ENCODE data around the gene NRG3. TPM values are rescaled to one million over a fixed set of nuclear protein-coding genes. Genes with fewer than 3 reads are reported as not detected.

The NRG3 gene
- total and polyA plus RNA-seq, 2 of the 4 experiments (the other 2 are of a cell fraction) = not detected

- Histone ChIP-seq H4K5ac (ENCODE audit: low read depth, low read length) (no peak overlapping the region), H3K4me2 (ENCODE audit: low read depth, low read length) (no peak overlapping the region), H2AFZ (replicated peaks; ENCODE audit: low read length, poor library complexity) (no peak overlapping the region), H3K9me3 (ENCODE audit: control insufficient read depth, insufficient read depth, low read length) (peaks cover 5% of the 10 kb centered on the region; the same call in 1 of the 2 replicates), H4K8ac (ENCODE audit: low read depth in 2 of 2, low read length in 2 of 2) (no peak overlapping the region), H2BK5ac (ENCODE audit: low read depth, low read length, poor library complexity, severe bottlenecking) (no peak overlapping the region), H3K4ac (ENCODE audit: low read depth, low read length) (no peak overlapping the region), H2AK9ac (replicated peaks; ENCODE audit: low read depth, low read length, poor library complexity) (no peak overlapping the region), H3K79me1 (ENCODE audit: low read depth in 1 of 2, low read length in 2 of 2) (no peaks in the 10 kb centered on the region), H3K9me1 (ENCODE audit: insufficient read depth, low read length) (no peaks in the 10 kb centered on the region), H3K56ac (ENCODE audit: extremely low read depth, insufficient read depth, low read length) (no peak overlapping the region), H3K9ac (ENCODE audit: low read depth, low read length) (no peak overlapping the region), H3K27me3 (ENCODE audit: control insufficient read depth, insufficient read depth, low read length) (no peaks in the 10 kb centered on the region), H3K4me3 (ENCODE audit: insufficient read depth, low read depth, low read length) (no peak overlapping the region), H2AK5ac (ENCODE audit: low read depth, low read length) (no peak overlapping the region), H3K14ac (replicated peaks; ENCODE audit: low read depth, low read length) (no peak overlapping the region), H3K36me3 (ENCODE audit: control insufficient read depth, insufficient read depth, low read length) (no peaks in the 10 kb centered on the region), H2BK15ac (ENCODE audit: low read depth, low read length) (no peak overlapping the region), H3K18ac (ENCODE audit: low read depth, low read length) (no peak overlapping the region), H3K23ac (ENCODE audit: low read depth, low read length) (no peak overlapping the region), H3K27ac (ENCODE audit: insufficient read depth, low read length) (no peak overlapping the region), H2BK20ac (ENCODE audit: low read depth, low read length) (no peak overlapping the region), H4K20me1 (ENCODE audit: insufficient read depth, low read length) (no peaks in the 10 kb centered on the region), H4K91ac (ENCODE audit: insufficient read depth, low read depth, low read length) (no peak overlapping the region), H2BK120ac (ENCODE audit: low read depth, low read length) (no peak overlapping the region), H3K4me1 (ENCODE audit: control insufficient read depth, insufficient read depth, low read length) (no peaks in the 10 kb centered on the region)
- ChIA-PET POLR2A (ENCODE audit: unreplicated experiment) (no interaction called here), CTCF (no interaction called here)
- intact Hi-C loops (cut with micrococcal nuclease) (no loop called here), in situ Hi-C loops (cut with MboI; ENCODE audit: low sequenced_read_pairs) (no loop called here), dilution Hi-C loops (cut with HindIII; ENCODE audit: low sequenced_read_pairs, unreplicated experiment) (no loop called here)
- no TSS peak for BruUV-seq (replicated peaks)
- ATAC-seq (ENCODE audit: low read depth) (no peak), DNase-seq (no peak)
- TF ChIP-seq USF2 (IDR thresholded peaks at IDR 0.05; ENCODE audit: low read depth, low read length) = no peak
- TF ChIP-seq RCOR1 (IDR thresholded peaks at IDR 0.05; ENCODE audit: insufficient replicate concordance, low read length) = no peak
- TF ChIP-seq MAZ (IDR thresholded peaks at IDR 0.05; ENCODE audit: borderline replicate concordance, low read depth, low read length) = no peak
- TF ChIP-seq SMC3 (IDR thresholded peaks at IDR 0.05; ENCODE audit: low read depth, low read length) = no peak
- TF ChIP-seq RAD21 (IDR thresholded peaks at IDR 0.05; ENCODE audit: low read length) = no peak
- no peak for TF ChIP-seq MAFK (IDR thresholded peaks at IDR 0.05; ENCODE audit: low read depth, low read length)
- no peak for TF ChIP-seq FOS (IDR thresholded peaks at IDR 0.05; ENCODE audit: low read depth, low read length)
- TF ChIP-seq MXI1 (IDR thresholded peaks at IDR 0.05; ENCODE audit: borderline replicate concordance, low read depth, low read length) = no peak
- no peak for TF ChIP-seq ELK1 (IDR thresholded peaks at IDR 0.05; ENCODE audit: borderline replicate concordance, low read depth, low read length)
- no peak for TF ChIP-seq CHD1 (IDR thresholded peaks at IDR 0.05; ENCODE audit: low read depth, low read length)
- no CpG with 5 or more reads among the region's 1 CpG for WGBS, 2 experiments (ENCODE audit: extremely low coverage in 2 of 2, insufficient read length in 1 of 2)
Observed at GRCh38 chr10:82721831-82722230, 846.8 kb downstream of the NRG3 start.

Measured in IMR-90 (cell line).